H1 (cell line): Measurements from ENCODE around the gene ECD. TPM values are rescaled to one million over a fixed set of nuclear protein-coding genes. Genes with fewer than 3 reads are reported as not detected.

Experiments
- BACH1 ChIP-seq: IDR thresholded peaks from 2 replicates; pipeline ENCODE4 v1.6.1; 2012; ENCODE audit warnings: low read length, improper control_type of control experiment
- EZH2 ChIP-seq: fragments of 200-600 bp; sonication (generic); IDR thresholded peaks from 2 replicates; pipeline ENCODE4 v1.7.1; 2012; ENCODE audit warnings: low read depth, mild to moderate bottlenecking, moderate library complexity, low read length, inconsistent platforms; ENCODE audit not compliant: severe bottlenecking
- FOSL1 ChIP-seq: IDR thresholded peaks from 2 replicates; pipeline ENCODE4 v1.6.1; 2011; ENCODE audit warnings: mild to moderate bottlenecking, low read depth, low read length, moderate library complexity; ENCODE audit not compliant: insufficient read depth
- HDAC6 ChIP-seq: IDR thresholded peaks from one replicate; pipeline ENCODE4 v1.7.1; 2012; ENCODE audit warnings: low read depth, mild to moderate bottlenecking, inconsistent platforms, low read length, moderate library complexity
- KDM1A ChIP-seq: fragments of 200-600, 300-600 bp; sonication (generic); IDR thresholded peaks from 2 replicates; pipeline ENCODE4 v1.7.1; 2016; ENCODE audit warnings: mild to moderate bottlenecking, low read length, borderline replicate concordance
- NRF1 ChIP-seq: IDR thresholded peaks from 2 replicates; pipeline ENCODE4 v1.6.1; 2011; ENCODE audit warnings: mild to moderate bottlenecking, low read depth, low read length, improper control_type of control experiment
- PHF8 ChIP-seq: fragments of 200-600 bp; sonication (generic); conservative IDR thresholded peaks from 2 replicates; pipeline ENCODE4 v1.7.1; 2012; ENCODE audit warnings: low read depth, mild to moderate bottlenecking, inconsistent platforms, low read length, moderate library complexity
- POU5F1 ChIP-seq: IDR thresholded peaks from 2 replicates; pipeline ENCODE4 v1.6.1; 2011; ENCODE audit warnings: low read depth, mild to moderate bottlenecking, low read length, moderate library complexity
- RBBP5 ChIP-seq: IDR thresholded peaks from 2 replicates; pipeline ENCODE4 v1.7.1; 2012; ENCODE audit warnings: low read depth, mild to moderate bottlenecking, inconsistent platforms, low read length, moderate library complexity, borderline replicate concordance
- RNF2 ChIP-seq: fragments of 200-900, 300-1000 bp; sonication (generic); IDR thresholded peaks from 2 replicates; pipeline ENCODE4 v1.7.1; 2016; ENCODE audit warnings: borderline replicate concordance, low read depth, mild to moderate bottlenecking, antibody characterized with exemption, low read length; ENCODE audit not compliant: poor library complexity, severe bottlenecking; ENCODE audit errors: missing control alignments
- SP1 ChIP-seq: IDR thresholded peaks from 2 replicates; pipeline ENCODE4 v1.6.1; 2011; ENCODE audit warnings: low read depth, low read length
- polyA plus RNA-seq, 7 experiments: library from polyadenylated mRNA; depleted of rRNA in 3 of 7; stranded (reverse) in 5 of 7; unstranded in 2 of 7; fragments of >200 nt in 5 of 7; fragments of 200-250 nt in 2 of 7; gene quantifications; 1 replicate in 5 of 7; 2 replicates in 1 of 7; 4 replicates in 1 of 7; pipeline versions ENCODE4 v1.2.1 to v1.2.3, GENCODE V29; 2011 to 2013; ENCODE audit warnings: missing spikeins in 2 of 7, mixed read lengths in 2 of 7
- total RNA-seq: library from RNA; stranded (reverse); fragmentation: NEBNext Ultra II Directional; extraction: Animal tissue kit (Norgen Biotek cat#: 25700); gene quantifications from 2 replicates; pipeline ENCODE4 v1.2.1, GENCODE V29; 2021
- TF ChIP-seq, protein P1 (sequence below): IDR thresholded peaks from 2 replicates; pipeline ENCODE4 v1.6.1; 2012; ENCODE audit warnings: low read length, inconsistent platforms
- TF ChIP-seq, protein P2 (sequence below): IDR thresholded peaks from 2 replicates; pipeline ENCODE4 v1.6.1; 2012; ENCODE audit warnings: inconsistent platforms

Gene ECD
- total and polyA plus RNA-seq, 2 of the 8 experiments (the other 6 are each of a cell fraction or from before 2014, with no cell fraction given), result 27.1 to 38.0 TPM

DNA sequence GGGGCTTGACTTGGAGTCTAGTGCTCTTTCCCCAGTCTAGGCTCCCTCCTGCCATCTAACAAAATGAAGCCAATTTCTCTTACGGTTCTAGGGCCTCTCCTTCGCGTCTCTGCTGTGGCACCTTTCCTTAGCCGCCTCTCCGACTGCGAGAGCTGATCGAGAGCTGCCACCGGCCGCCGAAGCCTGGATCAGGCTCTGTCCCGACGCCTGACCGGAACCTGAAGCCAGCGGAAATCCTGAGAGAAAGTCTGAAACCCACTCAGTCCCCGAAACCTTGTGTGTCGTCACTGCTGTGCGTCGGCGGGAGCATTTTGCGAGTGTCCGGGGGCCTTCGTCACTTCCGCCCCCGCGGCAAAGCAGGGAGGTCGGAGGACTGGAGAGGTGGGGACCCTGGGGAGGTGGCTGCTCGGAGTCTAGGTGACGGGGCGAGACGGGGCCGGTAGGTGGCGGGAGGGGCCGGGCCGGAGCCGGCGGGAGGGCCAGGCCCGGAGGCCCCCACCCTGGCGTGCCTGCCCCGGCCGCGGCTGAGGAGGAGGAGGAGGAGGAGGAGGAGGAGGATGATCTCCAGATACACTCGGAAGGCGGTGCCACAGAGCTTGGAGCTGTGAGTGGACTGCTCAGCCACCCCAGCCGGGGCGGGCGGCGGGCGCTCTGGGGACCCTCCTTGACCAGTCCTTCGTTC lies at the start of gene ECD, which contains the start of gene FAM149B1 (continued):
- TF ChIP-seq, protein P1, sequence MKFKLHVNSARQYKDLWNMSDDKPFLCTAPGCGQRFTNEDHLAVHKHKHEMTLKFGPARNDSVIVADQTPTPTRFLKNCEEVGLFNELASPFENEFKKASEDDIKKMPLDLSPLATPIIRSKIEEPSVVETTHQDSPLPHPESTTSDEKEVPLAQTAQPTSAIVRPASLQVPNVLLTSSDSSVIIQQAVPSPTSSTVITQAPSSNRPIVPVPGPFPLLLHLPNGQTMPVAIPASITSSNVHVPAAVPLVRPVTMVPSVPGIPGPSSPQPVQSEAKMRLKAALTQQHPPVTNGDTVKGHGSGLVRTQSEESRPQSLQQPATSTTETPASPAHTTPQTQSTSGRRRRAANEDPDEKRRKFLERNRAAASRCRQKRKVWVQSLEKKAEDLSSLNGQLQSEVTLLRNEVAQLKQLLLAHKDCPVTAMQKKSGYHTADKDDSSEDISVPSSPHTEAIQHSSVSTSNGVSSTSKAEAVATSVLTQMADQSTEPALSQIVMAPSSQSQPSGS, result no peak
- peak; percentile 83 for TF ChIP-seq BACH1
- no peak for TF ChIP-seq KDM1A
- no peak for TF ChIP-seq RNF2
- TF ChIP-seq RBBP5, result 0 out of 2 replicates have a peak, but pooled peaks have one; percentile 76
- TF ChIP-seq NRF1, result no peak
- TF ChIP-seq PHF8, result peak; percentile 97
- TF ChIP-seq HDAC6, result no peak
- TF ChIP-seq, protein P2, sequence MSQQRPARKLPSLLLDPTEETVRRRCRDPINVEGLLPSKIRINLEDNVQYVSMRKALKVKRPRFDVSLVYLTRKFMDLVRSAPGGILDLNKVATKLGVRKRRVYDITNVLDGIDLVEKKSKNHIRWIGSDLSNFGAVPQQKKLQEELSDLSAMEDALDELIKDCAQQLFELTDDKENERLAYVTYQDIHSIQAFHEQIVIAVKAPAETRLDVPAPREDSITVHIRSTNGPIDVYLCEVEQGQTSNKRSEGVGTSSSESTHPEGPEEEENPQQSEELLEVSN, result 0 out of 2 replicates have a peak, but pooled peaks have one; percentile 6
- no peak for TF ChIP-seq POU5F1
- no peak for TF ChIP-seq EZH2
- TF ChIP-seq SP1, result 0 out of 2 replicates have a peak, but pooled peaks have one; percentile 48
- no peak for TF ChIP-seq FOSL1
